ENCODE data around the gene F12.

DNA sequence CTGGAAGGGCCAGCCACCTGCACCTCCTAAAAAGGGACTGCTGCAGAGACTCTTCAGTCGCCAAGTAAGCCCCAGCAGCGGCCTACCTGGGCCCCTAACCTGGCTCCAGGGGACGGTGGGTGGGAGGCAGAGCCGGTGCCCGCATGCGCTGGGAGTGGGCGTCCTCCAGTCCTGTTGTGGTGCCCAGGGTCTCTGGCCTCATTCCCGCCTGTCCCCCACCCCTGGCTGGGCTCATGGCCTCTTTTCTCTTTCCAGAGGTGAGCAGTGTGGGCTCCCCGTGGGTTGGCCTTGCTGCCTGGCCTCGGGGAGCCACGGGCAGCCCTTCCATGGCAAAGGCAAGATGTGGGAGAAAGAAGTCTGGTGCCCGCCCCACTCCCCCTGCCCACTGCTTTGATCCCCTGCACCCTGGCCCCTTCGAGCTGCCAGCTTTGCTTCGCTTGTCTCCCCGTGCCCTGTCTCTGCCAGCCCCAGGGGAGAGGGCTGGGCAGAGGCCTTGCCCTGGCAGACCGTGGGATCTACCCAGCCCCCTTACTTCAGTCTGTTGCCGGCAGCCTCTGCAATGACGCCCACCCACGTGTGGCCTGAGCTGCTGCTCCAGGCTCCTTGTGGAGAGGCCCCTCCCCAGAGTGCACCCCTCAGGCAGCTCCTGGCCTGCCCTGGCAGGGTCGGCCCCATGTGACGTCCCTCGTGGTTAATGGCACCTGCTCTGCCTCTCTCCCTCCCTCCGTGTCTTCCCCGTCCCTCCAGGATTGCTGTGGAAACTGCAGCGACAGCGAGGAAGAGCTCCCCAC lies 31.8 kb upstream of the F12 start:
- TF ChIP-seq POLR2AphosphoS5 (IDR thresholded peaks at IDR 0.05; ENCODE audit: low read depth, low read length) (no peak; the same call in 1 of the 2 replicates), POLR2A (IDR thresholded peaks at IDR 0.05; ENCODE audit: low read depth, low read length) (no peak)

Measured in GM12892 (cell line).